Cerebellar cortex (tissue), 1 donor: ENCODE results near the gene DBH.
"Not testable (repeated sequence)": the region's sequence is repeated elsewhere in the genome, so short reads cannot be mapped to it uniquely, and the experiment has no call there.

ENCODE experiments used
- DNase-seq: peaks from one replicate; pipeline ENCODE4 v3.0.0-alpha.2; 2015; ENCODE audit warnings: low spot score

The DBH gene

DNA sequence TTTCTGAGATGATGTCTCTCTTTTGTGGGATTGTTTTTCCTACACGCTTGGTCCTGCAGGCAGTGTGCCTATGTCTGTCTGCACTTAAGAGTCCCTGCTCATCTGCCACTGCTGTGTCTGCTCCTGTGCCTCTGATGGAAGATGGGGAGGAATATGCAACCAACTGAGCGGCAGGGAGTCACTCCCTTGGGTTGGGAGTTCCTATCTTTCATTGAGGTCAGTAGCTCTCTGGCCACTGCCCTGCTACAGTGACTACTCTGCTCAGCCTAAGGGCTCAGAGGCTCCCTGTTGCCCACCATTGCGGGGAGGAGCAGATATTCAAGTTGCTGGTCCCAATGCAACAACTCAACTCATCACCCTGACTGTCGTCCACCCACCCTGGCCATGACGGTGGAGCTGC lies 13.6 kb upstream of the DBH start:
- DNase-seq, result no peak

DNA sequence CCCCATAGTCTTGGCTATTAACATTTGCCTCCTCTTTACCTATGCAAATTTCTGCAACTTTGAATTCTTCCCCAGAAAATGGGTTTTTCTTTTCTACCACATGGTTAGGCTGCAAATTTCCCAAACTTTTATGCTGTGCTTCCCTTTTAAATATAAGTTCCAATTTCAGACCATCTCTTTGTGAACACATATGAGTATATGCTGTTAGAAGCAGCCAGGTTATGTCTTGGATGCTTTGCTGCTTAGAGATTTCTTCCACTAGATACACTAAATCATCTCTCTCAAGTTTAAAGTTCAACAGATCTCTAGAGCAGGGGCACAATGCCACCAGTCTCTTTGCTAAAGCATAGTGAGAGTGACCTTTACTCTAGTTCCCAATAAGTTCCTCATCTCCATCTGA lies 10.2 kb upstream of the DBH start:
- not testable (repeated sequence) for DNase-seq

DNA sequence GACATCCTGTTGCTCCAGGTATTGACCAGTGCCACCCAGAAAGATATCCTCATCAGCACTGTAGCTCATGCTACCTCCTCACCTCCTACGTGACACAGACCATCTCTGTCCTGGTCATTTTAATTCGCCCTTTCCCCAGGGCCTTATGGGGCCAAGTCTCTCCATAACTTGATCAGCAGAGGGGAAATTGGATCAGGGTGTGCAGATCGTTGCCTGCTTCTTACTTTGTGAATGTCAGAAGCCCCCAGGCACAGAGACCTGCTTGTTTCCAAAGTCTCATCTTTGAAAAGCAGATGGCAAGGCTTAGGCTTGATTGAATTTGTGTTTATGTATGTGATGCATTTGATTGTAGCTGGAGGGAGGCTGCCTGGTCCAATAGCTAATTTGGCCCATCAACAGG lies 8.8 kb upstream of the DBH start:
- DNase-seq, result no peak

DNA sequence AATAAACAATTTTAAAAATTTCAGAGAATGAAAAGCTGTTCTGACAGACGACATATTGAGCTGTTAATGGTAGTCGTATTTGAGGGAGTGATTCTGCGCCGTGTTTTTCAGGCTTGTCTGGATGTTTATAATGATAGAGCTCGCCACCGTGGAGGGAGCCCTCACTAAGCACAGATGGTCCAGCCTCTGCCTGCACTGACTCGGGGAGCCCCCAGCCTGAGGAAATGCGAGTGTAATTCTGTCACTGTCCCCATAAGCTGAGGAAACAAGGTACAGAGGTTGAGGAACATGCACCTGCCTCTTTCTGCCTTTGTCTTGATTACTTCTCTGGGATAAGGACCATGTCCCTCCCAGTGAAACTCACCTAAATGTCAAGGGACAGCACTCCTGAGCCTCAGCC lies 7.4 kb upstream of the DBH start:
- DNase-seq, result no peak

DNA sequence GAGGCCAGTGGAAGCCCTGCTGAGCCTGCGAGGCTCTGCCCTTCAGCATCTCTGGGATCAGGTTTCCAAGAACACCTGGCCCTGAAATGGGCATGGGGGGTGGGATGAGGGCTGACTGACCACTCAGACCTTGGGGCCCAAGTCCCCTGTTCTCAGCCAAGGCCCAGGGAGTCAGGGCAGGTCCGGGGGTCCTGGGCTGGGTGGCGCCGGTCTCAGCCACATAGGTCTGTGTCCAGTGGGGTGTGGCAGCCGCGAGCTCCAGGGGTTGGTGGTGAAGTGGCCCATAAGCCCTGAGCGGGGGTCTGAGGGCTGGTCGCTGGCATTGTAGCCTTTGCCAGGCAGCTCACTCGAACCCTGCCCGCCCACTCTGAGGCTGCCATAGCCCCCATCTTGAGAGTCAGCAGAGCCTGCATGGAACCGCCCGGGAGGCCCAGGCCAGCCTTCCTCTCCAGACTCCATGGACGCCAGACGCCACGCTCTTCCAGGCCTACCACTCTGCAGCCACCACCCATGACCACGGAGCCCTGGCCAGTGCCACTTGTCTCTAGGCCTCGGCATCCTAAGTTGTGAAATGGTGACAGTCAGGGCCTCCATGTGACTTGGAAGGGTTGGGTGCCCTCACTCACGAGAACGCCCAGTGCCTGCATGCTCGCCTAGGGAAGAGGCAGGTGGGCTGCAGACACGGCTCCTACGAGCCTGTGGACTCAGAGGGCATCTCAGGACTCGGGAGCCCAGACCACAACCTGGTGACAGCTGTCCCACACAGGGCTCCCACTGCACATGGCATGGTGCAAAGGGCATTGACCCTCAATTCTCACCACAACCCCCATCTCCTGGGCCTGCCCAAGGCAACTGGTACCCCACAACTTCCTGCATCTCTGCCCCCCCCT lies 6.7 kb upstream of the DBH start:
- no peak for DNase-seq

DNA sequence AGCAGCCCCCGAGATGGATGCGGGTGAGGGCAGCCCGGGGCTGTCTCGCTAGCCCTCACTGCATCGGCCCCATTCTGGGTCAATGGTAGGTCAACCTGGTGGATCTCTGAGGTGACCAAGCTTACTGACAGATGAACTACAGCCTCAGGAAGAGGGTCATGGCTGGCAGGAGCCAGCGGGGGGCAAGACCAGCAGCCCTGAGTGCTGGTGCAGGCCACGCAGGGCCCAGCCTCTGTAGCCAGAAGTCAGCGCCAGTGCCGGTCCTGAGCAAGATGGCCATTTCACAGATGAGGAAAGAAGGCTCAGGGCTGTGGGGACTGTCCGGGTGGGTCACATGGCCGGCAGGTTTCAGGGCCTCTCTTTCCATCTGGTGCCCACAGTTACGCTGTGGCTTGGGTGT lies 5.1 kb upstream of the DBH start:
- DNase-seq, result no peak

DNA sequence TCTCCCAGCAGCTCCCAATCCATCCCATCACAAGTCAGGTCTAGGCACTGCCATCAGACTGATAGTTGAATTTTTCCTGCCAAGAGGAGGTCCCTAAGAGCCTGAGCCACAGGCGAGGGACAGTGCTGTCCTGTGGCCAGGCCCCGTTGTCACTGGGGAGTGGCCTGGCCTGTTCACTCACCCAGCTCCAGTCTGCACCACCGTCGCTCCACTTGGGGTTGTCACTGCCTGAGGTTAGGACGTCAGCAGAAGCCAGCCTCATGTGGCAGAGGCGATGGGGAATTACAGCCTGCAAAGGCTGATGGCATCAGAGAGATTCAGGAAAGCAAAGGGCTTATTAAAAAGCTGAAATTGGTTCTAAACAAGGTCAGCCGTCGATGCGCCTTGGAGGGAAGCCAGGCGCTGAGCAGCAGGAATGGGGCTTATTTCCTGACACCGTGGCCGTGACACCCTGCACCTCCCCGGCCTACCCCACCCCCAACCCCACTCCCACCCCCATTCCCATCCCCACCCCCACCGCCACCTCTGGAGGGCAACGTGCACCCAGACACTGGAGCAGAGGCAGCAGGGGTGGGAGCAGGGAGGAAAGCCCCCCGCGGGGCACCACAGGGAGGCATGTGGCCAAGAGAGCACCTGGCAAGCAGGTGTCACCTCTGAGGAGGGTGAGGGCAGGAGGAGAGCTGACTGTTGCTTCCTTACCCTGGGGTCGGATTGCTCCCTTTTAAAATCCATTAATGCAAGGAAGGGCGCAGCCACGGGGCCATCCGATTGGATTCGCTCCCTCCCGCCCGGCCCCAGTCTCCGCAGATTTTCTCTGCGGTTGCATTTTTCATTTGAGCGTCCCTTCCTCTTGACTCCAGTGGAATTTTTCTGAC lies 3.1 kb upstream of the DBH start:
- no peak for DNase-seq

DNA sequence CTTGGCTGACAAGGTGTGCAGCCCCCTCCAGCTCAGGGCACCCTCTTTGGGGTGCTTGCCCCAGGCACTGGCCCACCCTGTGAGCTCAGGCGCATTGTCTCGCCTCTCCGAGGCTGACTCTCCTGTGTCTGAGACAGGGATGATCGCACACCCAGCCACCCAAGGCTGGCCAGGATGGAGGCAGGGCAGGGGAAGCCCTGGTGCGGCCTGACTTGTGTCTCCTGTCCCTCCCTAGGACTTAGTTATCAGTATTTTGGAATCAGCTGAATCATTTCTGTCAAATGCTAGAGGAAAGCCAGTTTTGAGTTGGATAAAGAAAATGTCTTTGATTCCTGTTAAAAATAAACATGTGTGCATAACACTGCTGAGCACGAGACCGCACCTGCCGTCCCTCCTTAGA lies 2.5 kb upstream of the DBH start:
- DNase-seq, result no peak

DNA sequence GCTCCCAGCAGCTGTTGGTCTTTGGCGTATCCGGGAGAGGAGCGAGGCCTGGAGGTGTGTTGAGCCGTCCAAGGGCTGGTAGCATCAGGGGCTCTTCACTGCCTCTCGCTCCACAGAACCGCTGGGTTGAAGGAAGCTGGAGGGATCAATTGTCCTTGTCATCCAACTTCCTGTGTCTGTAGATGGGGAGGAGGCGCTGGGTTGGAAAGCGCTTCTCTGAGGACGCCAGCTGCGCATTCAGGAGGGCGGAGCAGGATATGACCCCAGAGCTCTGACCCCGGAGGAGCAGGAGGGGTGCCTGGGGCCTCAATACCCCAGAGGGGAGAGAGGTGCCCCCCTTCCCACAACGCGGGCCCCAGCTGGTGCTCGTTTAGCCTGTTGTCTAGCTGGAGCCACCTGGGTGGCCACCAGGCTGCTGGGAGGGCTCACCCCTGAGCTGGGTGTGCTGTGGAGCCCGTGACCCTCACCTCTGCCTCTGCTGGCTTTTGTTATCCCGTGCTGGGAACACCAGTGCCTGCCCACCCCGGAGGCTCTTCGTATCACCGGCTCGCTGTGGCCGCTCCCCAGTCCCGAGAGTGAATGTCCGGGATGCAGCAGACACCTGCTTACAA lies 2.0 kb upstream of the DBH start:
- no peak for DNase-seq

DNA sequence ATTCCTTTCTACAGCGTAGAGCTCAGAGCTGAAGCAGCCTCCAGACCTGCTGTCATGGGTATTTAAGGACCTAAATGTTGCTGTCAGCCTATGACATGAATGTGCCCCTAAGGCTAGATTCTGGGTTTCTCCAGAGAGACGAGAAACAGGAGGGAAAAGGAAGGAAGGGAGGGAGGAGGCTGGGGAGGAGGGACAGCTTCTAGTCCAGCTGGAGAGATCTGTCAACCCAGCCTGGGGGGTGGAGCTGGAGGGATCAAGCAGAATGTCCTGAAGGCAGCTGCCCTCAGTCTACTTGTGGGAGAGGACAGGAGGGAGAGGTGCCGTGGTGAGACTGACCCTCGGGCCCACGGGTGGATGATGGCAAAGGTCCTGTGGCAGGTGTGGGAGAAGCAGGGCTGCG lies 1.1 kb upstream of the DBH start:
- DNase-seq, result no peak

DNA sequence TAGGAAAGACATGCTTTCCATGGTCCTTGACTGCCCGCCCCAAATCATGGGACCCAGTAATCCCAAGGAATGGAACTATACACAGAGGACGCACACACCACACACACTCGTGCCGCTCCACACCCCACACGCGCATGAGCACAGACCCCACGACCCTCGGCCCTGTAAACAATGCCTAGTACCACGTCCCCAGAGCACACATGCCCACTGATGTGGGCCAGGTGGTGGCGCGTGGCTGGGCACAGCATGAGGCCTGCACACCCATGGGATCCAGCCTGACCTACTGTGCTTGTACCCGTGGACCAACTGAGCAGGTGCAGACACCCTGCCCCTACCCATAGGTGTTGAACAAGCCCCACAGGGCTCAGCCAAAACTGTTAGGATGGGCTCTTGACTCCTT lies 739 bp downstream of the DBH start:
- DNase-seq, result no peak

DNA sequence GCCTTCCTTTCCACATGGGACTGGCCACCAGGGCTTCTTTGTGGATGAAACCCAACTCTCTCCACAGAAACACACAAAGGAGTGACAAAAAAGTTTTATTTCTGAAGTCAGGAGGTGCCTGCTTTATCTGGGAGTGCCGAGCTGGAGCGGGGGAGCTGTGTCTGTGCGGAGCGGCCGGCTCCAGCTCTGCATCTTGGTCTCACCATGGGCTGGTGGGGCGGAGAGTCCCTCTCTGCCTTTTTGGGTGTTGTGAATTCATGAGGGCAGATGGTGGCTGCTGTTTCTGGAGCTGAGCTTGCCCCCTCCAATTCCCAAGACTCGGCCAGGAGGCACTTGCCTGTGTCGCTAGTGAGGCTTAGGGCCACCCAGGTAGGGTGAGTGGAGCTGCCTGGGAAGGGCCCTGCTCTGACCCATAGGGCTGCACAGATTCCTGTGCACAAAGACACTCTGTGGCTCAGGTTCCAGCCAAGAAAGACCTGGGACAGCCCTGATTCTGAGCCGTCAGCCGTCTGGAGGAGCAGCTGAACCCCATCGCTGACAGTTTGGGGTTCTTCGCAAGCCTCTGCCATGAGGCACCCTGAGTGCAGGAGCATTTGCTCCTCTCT lies 1.4 kb downstream of the DBH start:
- no peak for DNase-seq

DNA sequence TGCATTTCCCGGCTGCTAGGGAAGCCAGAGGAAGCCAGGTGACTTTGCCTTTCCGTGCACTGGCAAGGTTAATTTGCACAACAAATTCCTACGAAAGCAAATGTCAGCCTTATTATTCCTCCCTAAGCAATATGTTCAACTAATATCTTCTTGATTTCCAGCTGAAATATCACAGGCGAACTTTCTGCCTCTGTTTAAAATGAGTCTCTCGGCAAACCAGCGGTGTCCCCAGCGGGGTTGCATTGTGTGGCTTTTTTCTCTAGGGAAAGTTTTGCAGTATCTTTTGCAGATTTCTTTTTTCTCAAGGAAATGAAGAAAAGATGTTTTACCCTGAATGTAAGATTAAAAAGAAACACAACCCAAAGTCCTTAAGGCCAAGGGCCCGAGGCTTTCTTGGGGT lies 1.9 kb downstream of the DBH start:
- DNase-seq, result no peak

DNA sequence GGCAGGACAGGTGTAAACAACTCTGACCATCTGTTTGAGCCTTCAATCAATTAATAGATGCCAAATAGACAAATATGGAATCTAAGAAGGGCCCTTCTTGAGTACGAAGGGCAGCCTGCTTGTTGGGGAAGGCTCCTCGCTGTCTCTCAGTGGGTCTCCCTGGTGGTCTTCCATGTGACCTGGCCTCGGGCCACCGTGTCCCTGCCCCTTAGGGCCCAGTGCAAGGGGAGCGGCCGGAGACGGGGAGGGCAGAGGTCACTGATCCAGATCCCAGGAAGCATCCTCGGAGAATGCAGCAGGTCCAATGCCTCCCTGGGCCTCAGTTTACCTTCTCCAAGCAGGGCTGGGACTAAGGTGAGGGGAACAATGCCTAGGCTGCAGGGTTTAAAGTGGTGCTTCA lies 2.5 kb downstream of the DBH start:
- no peak for DNase-seq

DNA sequence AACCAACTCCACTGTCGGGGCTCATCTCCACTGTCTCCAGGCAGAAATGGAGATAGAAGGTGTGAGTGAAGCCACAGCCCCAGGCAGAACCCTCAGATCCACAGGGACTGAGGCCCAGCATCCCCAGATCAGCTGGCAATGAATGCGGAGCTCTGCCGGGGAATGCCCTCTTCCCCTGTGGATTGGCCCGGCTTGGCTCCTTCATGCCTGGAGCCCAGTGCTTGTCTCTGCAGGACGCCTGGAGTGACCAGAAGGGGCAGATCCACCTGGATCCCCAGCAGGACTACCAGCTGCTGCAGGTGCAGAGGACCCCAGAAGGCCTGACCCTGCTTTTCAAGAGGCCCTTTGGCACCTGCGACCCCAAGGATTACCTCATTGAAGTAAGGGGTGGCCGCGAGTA lies 3.5 kb downstream of the DBH start:
- DNase-seq, result no peak

DNA sequence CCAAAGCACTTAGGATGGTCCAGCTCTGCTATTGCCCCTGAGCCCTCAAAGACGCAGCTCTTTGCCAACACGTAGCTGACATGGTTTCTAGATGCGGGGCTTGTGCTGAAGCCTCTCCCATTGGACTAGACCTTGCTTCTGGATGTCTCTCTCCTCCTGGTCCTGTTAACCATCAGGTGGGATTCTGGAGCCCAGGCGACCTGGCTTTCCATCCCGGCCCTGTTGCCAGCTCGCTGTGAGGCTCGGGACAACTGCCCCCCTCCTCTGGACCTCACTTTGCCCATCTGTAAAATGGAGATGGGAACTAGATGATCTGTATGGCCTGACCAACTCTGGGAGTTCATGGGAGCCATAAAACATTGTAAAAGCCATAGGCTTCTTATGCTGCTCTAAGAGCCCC lies 4.0 kb downstream of the DBH start:
- no peak for DNase-seq

DNA sequence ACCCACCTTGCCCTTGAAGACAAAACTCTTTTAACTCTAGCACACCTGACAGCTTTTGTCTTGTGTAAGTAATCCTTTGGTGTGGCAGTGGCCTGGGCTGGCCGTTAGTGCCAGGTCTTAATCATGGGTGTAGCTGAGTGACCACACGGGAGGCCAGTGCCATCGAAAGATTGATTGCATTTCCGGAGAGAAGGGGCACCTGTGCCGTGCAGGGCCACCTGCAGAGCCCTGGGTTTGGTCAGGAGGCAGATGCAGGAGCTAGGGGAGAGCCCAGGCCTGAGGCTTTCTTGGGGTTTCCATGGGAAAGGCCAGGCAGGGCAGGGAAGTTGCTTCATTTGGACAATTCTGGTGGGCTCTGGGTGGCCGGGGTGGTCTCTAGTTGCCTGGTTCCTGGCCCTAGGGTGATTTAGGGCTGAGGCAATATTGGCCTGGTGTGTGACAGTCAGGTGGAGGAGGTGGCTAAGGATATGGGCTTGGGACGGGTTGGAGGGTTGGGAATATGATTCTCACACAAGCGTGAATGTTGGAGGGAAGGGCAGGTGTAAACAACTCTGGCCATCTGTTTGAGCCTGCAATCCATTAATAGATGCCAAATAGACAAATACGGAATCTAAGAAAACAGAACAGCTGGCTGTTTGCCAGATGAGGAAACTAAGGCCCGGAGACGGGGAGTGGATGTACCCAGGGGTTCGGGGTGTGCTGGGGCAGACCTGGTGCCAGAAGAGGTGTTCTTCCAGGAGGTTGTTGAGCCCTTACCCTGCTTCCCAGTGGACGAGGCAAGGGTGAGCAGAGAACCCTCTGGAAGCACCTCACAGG lies 4.6 kb downstream of the DBH start:
- DNase-seq, result peak; percentile 63

DNA sequence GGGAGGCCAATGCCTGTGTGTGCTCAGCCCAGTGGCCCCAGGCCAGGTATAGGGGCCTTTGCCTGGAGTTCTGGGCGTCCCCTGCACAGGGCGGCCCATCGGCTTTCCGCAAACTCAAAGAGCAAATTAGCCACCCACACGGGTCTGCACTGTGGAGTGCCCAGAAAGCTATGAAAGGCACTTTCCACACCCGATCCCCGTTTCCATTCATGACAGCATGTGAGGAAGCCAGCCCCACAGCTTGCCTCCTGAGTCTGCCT lies 5.2 kb downstream of the DBH start:
- peak; percentile 47 for DNase-seq

DNA sequence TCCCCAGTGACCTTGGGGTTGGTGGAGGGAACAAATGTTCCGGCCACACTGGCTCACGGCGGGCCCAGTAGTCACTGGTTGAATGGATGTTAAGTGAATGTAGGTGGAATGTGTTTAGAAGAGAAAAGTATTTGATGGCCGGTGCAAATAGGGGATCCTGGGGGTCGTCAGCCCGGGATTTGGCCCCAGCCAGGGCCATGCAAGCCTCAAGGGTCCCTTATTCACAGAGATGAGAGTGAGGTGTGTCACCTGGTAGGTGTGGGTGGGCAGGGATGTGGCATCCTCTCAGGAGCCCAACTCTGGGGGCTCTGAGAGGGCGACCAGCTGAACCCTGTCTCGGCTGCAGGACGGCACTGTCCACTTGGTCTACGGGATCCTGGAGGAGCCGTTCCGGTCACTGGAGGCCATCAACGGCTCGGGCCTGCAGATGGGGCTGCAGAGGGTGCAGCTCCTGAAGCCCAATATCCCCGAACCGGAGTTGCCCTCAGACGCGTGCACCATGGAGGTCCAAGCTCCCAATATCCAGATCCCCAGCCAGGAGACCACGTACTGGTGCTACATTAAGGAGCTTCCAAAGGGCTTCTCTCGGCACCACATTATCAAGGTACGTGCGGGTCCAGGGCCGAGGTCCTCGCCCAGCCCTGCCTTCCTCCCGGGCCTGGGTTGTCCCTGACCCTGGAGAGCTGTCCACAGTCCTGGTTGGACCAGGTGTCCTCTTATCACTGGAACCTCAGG lies 5.9 kb downstream of the DBH start:
- DNase-seq, result no peak

DNA sequence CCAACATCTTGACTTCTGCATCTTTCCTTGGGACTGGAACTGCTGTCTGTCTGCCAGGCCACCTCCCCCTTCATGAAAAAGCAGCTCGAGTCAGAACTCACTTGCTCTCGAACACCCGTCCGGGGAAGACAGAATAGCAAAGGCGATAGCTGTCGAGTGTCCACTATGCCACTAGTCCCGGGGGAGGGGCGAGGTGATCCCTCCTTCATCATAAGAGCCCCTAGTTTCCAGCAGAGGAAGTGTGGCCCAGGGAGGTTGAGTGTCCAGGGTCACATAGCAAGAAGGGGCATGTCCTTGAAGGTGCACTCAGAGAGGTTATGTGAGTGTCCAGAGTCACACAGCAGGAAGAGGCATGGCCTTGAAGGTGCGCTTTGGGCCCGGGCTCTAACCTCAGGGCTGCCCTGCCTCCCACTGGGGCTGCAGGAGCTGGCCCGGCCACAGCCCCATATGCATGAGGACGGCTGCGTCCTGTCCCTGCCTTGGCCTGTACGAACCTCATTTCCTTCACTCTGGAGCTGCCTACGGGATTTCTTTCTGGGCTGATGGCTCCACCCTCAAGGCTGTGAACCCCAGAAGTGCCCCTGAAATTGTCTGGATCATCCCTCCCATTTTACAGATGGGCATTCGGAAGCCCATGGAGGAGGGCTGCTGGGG lies 6.7 kb downstream of the DBH start:
- no peak for DNase-seq

DNA sequence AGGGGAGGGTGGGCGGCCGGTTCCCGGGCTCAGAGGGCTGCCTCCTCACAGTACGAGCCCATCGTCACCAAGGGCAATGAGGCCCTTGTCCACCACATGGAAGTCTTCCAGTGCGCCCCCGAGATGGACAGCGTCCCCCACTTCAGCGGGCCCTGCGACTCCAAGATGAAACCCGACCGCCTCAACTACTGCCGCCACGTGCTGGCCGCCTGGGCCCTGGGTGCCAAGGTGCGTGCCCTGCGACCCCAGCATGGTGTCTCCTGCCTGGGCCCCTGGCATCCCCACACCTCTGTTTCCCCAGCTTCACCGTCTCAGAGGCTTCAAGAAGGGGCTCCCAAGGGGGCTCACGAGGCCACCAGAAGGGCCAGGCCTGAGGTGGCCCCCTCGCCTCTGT lies 7.2 kb downstream of the DBH start:
- no peak for DNase-seq
